Stimulated activated CD4-positive, alpha-beta T cell treated with anti-CD3 and anti-CD28 coated beads, Interleukin-4, amount 100 ng/mL, for 48 hours (primary cell): Measurements from ENCODE around the gene POLE3.
"Not testable (repeated sequence)": the region's sequence is repeated elsewhere in the genome, so short reads cannot be mapped to it uniquely, and the experiment has no call there.

Experiments used
- DNase-seq, 2 donors: peaks; one replicate each; pipeline ENCODE4 v3.0.0-alpha.2; 2020; ENCODE audit warnings: low read depth in 2 of 2

The POLE3 gene

GRCh38 chr9:113403646-113404045 is 6.8 kb downstream of the POLE3 start:
- no peak for DNase-seq

- peak; percentile 99 for DNase-seq
Measured at GRCh38 chr9:113401027-113401792, 9.3 kb downstream of the POLE3 start, which contains the start of gene ALAD. TSS of gene ALAD (minus strand) at chr9:113401284. CDS start at chr9:113393559, 7,725 bp downstream.

- no peak for DNase-seq
Measured at GRCh38 chr9:113399646-113400200, 10.8 kb downstream of the POLE3 start.

- DNase-seq, result no peak
Measured at GRCh38 chr9:113398796-113399195, 11.7 kb downstream of the POLE3 start.

- DNase-seq, result no peak
Measured at GRCh38 chr9:113397203-113397631, 13.3 kb downstream of the POLE3 start.

- no peak for DNase-seq
Measured at GRCh38 chr9:113395000-113395861, 15.2 kb downstream of the POLE3 start.

GRCh38 chr9:113393281-113393680 is 17.2 kb downstream of the POLE3 start:
- DNase-seq, result no peak

GRCh38 chr9:113391917-113392316 is 18.6 kb downstream of the POLE3 start:
- DNase-seq, result no peak

GRCh38 chr9:113390192-113390960 is 20.1 kb downstream of the POLE3 start:
- no peak for DNase-seq

GRCh38 chr9:113389451-113389850 is 21.0 kb downstream of the POLE3 start:
- no peak for DNase-seq

- no peak for DNase-seq
Measured at GRCh38 chr9:113388833-113389232, 21.6 kb downstream of the POLE3 start.

GRCh38 chr9:113387560-113388230 is 22.8 kb downstream of the POLE3 start:
- no peak for DNase-seq

GRCh38 chr9:113386571-113387393 is 23.7 kb downstream of the POLE3 start:
- no peak for DNase-seq

GRCh38 chr9:113381909-113382411 is 28.5 kb downstream of the POLE3 start:
- DNase-seq, result no peak

GRCh38 chr9:113381441-113381840 is 29.0 kb downstream of the POLE3 start:
- DNase-seq, result not testable (repeated sequence)

GRCh38 chr9:113380869-113381378 is 29.6 kb downstream of the POLE3 start:
- no peak for DNase-seq

- DNase-seq, result not testable (repeated sequence)
Measured at GRCh38 chr9:113379829-113380210, 30.7 kb downstream of the POLE3 start.

- DNase-seq, result not testable (repeated sequence)
Measured at GRCh38 chr9:113379094-113379828, 31.2 kb downstream of the POLE3 start.
